IPS-20b (cell line): ENCODE results near the gene COP1.
"Not testable (repeated sequence)": the region's sequence is repeated elsewhere in the genome, so short reads cannot be mapped to it uniquely, and the experiment has no call there.

Source experiments
- H3K27ac ChIP-seq: one replicate; pipeline ENCODE4 v1.5.1; 2013; ENCODE audit warnings: low read length
- H3K27me3 ChIP-seq: 2 replicates; pipeline ENCODE4 v1.6.1; 2013; ENCODE audit warnings: mild to moderate bottlenecking, low read length, inconsistent platforms; ENCODE audit not compliant: insufficient read depth
- H3K36me3 ChIP-seq: 2 replicates; pipeline ENCODE4 v1.6.1; 2013; ENCODE audit warnings: low read depth, mild to moderate bottlenecking, inconsistent platforms, low read length, moderate library complexity; ENCODE audit not compliant: insufficient read depth
- H3K4me1 ChIP-seq: 2 replicates; pipeline ENCODE4 v1.6.1; 2013; ENCODE audit warnings: mild to moderate bottlenecking, control low read depth, inconsistent platforms, low read length, moderate library complexity; ENCODE audit not compliant: insufficient read depth
- H3K4me3 ChIP-seq: 2 replicates; pipeline ENCODE4 v1.5.1; 2013; ENCODE audit warnings: mild to moderate bottlenecking, low read length, inconsistent platforms
- H3K9ac ChIP-seq: 2 replicates; pipeline ENCODE4 v1.6.1; 2013; ENCODE audit warnings: low read depth, mild to moderate bottlenecking, inconsistent platforms, low read length, moderate library complexity
- H3K9me3 ChIP-seq: 2 replicates; pipeline ENCODE4 v1.6.1; 2013; ENCODE audit warnings: mild to moderate bottlenecking, low read depth, low read length, inconsistent platforms; ENCODE audit not compliant: insufficient read depth

The COP1 gene

GRCh38 chr1:176217461-176218099, 10.5 kb upstream of the COP1 start:
- Histone ChIP-seq H3K36me3 (no peaks in the 10 kb centered on the region), H3K27me3 (no peaks in the 10 kb centered on the region), H3K27ac (no peak overlapping the region), H3K9ac (no peak overlapping the region), H3K4me1 (no peaks in the 10 kb centered on the region), H3K9me3 (no peaks in the 10 kb centered on the region), H3K4me3 (no peak overlapping the region)

DNA sequence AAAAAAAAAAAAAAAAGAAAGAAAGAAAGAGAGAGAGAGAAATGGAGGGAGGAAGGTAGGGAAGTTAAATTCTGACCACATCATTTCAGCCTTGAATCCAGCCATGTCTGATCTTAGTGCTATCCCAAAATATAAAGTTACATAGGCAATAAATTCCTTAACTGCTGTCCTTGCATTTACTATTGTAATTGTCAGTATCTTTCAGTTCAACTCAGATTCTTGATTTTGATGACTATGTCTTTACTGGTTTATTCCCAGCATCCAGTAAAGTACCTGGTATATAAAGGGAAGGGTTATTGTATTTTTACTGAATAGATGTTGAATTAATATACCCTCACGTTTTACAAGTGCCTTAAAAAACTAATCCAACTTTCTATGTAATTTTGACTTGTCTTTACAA, 8.9 kb upstream of the COP1 start:
- Histone ChIP-seq H3K9ac (no peak overlapping the region), H3K36me3 (no peaks in the 10 kb centered on the region), H3K27ac (no peak overlapping the region), H3K27me3 (no peaks in the 10 kb centered on the region), H3K9me3 (no peaks in the 10 kb centered on the region), H3K4me3 (no peak overlapping the region), H3K4me1 (no peaks in the 10 kb centered on the region)

DNA sequence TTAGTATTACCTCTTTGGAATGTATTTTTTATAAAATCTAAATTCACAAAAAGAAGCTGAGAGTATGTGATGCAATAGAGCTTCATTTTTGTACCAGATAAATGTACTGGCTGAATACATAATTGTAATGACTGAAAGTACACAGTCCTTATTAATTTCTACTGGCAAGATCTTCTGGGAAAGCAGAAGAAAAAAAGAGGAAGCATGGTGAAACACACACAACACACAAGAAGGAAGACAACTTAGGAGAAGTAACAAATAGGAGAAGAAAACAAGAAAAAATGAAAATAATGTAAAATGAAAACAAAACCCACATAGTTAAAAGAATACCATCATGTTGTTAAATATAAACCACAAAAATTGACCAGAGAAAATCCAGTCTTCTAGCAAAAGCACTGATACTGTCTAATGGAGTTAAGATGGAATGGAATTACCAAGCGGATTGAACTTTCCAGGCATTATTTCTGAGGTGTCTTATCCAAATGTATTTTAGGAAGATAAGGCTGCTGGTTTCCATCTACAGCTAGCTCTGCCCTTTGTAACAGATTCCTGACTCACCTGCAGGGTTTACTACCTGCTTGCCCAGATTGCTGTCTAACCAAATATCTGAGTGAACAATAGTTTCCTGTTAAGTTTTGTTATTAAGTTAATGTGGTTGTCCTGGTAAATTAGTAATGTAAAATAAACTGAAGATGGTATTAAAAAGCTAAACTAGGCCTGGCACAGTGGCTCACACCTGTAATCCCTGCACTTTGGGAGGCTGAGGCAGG, 4.5 kb upstream of the COP1 start:
- Histone ChIP-seq H3K4me3 (no peak overlapping the region), H3K27ac (no peak overlapping the region), H3K27me3 (no peaks in the 10 kb centered on the region), H3K4me1 (no peaks in the 10 kb centered on the region), H3K9me3 (no peaks in the 10 kb centered on the region), H3K9ac (no peak overlapping the region), H3K36me3 (no peaks in the 10 kb centered on the region)

DNA sequence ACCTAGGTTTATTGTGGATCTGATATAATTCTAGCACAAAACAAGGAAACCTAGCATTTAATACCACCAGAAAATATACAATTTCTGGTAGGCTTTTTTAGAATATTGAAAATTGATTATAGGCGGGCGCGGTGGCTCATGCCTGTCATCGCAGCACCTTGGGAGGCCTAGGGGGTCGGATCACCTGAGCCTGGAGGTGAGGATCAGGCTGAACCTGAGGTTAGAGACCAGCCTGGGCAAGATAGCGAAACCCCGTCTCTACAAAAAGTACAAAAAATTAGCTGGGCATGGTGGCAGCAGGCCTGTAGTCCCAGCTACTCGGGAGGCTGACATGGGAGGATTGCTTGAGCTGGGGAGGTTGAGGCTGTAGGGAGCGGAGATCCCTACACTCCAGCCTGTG, 948 bp upstream of the COP1 start:
- no peak overlapping the region for H3K27ac ChIP-seq
- H3K36me3 ChIP-seq: no peaks in the 10 kb centered on the region
- no peaks in the 10 kb centered on the region for H3K9me3 ChIP-seq
- peak overlapping the region; percentile 81 for H3K4me3 ChIP-seq
- H3K9ac ChIP-seq: peak overlapping the region; percentile 65
- peaks cover 8% of the 10 kb centered on the region; the same call in 1 of the 2 replicates for H3K4me1 ChIP-seq
- no peaks in the 10 kb centered on the region for H3K27me3 ChIP-seq

- H3K27me3 ChIP-seq: no peaks in the 10 kb centered on the region
- peaks cover 8% of the 10 kb centered on the region; the same call in 1 of the 2 replicates for H3K4me1 ChIP-seq
- H3K27ac ChIP-seq: peak overlapping the region; percentile 85
- H3K9ac ChIP-seq: peak overlapping the region; percentile 68; the same call in 1 of the 2 replicates
- no peaks in the 10 kb centered on the region for H3K9me3 ChIP-seq
- H3K36me3 ChIP-seq: no peaks in the 10 kb centered on the region
- peak overlapping the region; percentile 81 for H3K4me3 ChIP-seq
Observed at GRCh38 chr1:176206006-176206960, 803 bp downstream of the COP1 start.

DNA sequence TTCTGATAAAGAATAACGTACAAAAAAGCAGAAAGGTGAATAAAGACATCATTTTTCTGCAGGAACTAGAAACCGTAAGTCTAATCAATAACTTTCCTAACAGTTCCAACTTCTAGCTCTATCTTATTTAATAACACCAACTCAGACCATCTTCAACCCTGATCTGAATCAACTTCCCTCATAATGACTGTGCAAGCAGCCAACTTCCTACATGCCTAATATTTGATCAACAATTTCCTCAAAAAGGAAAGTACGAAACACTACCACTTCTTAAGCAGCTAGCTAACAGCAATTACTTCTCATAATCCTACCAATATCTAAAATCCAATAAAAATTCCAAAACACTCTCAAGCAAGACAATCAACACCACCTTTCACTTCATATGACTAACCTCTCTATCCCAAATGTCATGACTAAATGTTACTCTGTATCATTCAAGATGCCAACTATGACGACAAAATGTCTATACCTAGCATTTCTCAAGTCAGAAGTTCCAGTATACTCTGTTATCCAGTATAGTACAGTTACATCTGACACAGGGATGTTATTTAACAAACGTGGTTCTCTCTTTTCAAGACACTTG, 1.7 kb downstream of the COP1 start:
- Histone ChIP-seq H3K9me3 (no peaks in the 10 kb centered on the region), H3K4me1 (peaks cover 8% of the 10 kb centered on the region; the same call in 1 of the 2 replicates), H3K27me3 (no peaks in the 10 kb centered on the region), H3K4me3 (peak overlapping the region; percentile 81), H3K36me3 (no peaks in the 10 kb centered on the region), H3K9ac (peak overlapping the region; percentile 68; the same call in 1 of the 2 replicates), H3K27ac (no peak overlapping the region)

GRCh38 chr1:176204655-176205054, 2.4 kb downstream of the COP1 start:
- H3K9me3 ChIP-seq, H3K4me1 ChIP-seq, H3K27ac ChIP-seq, H3K27me3 ChIP-seq, H3K9ac ChIP-seq, H3K36me3 ChIP-seq: not testable (repeated sequence)
- H3K4me3 ChIP-seq: peak overlapping the region; percentile 81; the same call in 1 of the 2 replicates

DNA sequence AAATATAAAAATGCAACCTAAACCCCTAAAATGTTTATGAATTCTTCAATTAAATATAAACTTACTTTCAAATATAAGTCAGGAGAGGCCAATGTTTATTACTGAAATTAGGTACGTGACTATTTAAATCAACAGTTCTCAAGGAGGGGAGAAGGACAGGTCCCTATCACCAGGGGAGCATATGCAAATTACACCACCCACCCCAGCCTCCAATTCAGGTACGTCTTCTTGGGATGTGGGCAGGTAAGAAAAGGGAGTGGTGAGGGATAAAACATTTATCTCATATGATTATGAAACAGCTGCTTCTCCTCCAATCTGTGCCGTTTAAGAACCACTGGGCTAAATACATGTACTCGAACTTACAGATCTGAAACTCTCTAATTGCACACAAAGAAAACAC, 3.4 kb downstream of the COP1 start:
- H3K9me3 ChIP-seq: no peaks in the 10 kb centered on the region
- no peak overlapping the region for H3K27ac ChIP-seq
- no peaks in the 10 kb centered on the region for H3K36me3 ChIP-seq
- H3K4me3 ChIP-seq: no peak overlapping the region
- H3K4me1 ChIP-seq: peaks cover 8% of the 10 kb centered on the region; the same call in 1 of the 2 replicates
- H3K9ac ChIP-seq: no peak overlapping the region
- H3K27me3 ChIP-seq: no peaks in the 10 kb centered on the region

DNA sequence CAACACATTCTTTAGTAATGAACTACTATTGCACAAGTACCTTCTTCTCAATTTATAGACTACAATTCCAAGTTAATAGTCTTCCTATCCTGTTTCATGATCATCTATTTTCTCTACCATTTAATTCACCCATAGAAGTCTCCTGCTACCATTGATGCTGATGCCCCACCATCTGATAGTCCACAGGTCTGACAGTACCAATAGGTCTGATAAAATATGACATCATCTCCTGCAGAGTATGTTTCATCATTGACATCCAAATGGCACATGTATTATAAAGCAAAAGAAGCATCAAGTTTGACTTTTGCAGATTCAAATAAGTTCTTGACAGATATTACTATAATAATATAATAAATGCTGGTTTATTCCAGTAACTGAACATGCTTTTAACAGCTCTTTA, 5.5 kb downstream of the COP1 start:
- no peak overlapping the region for H3K9ac ChIP-seq
- no peaks in the 10 kb centered on the region for H3K36me3 ChIP-seq
- H3K9me3 ChIP-seq: no peaks in the 10 kb centered on the region
- no peak overlapping the region for H3K4me3 ChIP-seq
- H3K4me1 ChIP-seq: peaks cover 8% of the 10 kb centered on the region; the same call in 1 of the 2 replicates
- H3K27me3 ChIP-seq: no peaks in the 10 kb centered on the region
- no peak overlapping the region for H3K27ac ChIP-seq

GRCh38 chr1:176199707-176200106, 7.4 kb downstream of the COP1 start:
- Histone ChIP-seq H3K4me3 (no peak overlapping the region), H3K4me1 (no peaks in the 10 kb centered on the region; the same call in 1 of the 2 replicates), H3K27ac (no peak overlapping the region), H3K9me3 (no peaks in the 10 kb centered on the region), H3K9ac (no peak overlapping the region), H3K36me3 (no peaks in the 10 kb centered on the region), H3K27me3 (no peaks in the 10 kb centered on the region)

- H3K4me1 ChIP-seq: no peaks in the 10 kb centered on the region
- no peaks in the 10 kb centered on the region for H3K36me3 ChIP-seq
- no peak overlapping the region for H3K9ac ChIP-seq
- H3K9me3 ChIP-seq: no peaks in the 10 kb centered on the region
- H3K27ac ChIP-seq: no peak overlapping the region
- no peaks in the 10 kb centered on the region for H3K27me3 ChIP-seq
- H3K4me3 ChIP-seq: no peak overlapping the region
Observed at GRCh38 chr1:176198413-176198812, 8.7 kb downstream of the COP1 start.
